H1 (cell line): ENCODE results near the gene CDC14B. TPM values are rescaled to one million over a fixed set of nuclear protein-coding genes. Genes with fewer than 3 reads are reported as not detected.

Experiments used
- BRCA1 ChIP-seq: IDR thresholded peaks from 2 replicates; pipeline ENCODE4 v1.6.1; 2012; ENCODE audit warnings: low read depth, low read length, improper control_type of control experiment
- EZH2 ChIP-seq: fragments of 200-600 bp; sonication (generic); IDR thresholded peaks from 2 replicates; pipeline ENCODE4 v1.7.1; 2012; ENCODE audit warnings: low read depth, mild to moderate bottlenecking, moderate library complexity, low read length, inconsistent platforms; ENCODE audit not compliant: severe bottlenecking
- GTF2F1 ChIP-seq: IDR thresholded peaks from 2 replicates; pipeline ENCODE4 v1.6.1; 2012; ENCODE audit warnings: low read depth, low read length, improper control_type of control experiment, borderline replicate concordance
- SIRT6 ChIP-seq: IDR thresholded peaks from one replicate; pipeline ENCODE4 v1.7.1; 2012; ENCODE audit warnings: low read length, inconsistent platforms
- SUZ12 ChIP-seq: fragments of 200-600 bp; sonication (generic); IDR thresholded peaks from 2 replicates; pipeline ENCODE4 v1.6.1; 2012; ENCODE audit warnings: mild to moderate bottlenecking, inconsistent platforms, low read length, moderate library complexity, mixed read lengths
- TCF12 ChIP-seq: IDR thresholded peaks from 2 replicates; pipeline ENCODE4 v1.6.1; 2011; ENCODE audit warnings: low read depth, mild to moderate bottlenecking, low read length
- polyA plus RNA-seq, 7 experiments: library from polyadenylated mRNA; depleted of rRNA in 3 of 7; stranded (reverse) in 5 of 7; unstranded in 2 of 7; fragments of >200 nt in 5 of 7; fragments of 200-250 nt in 2 of 7; gene quantifications; 1 replicate in 5 of 7; 2 replicates in 1 of 7; 4 replicates in 1 of 7; pipeline versions ENCODE4 v1.2.1 to v1.2.3, GENCODE V29; 2011 to 2013; ENCODE audit warnings: missing spikeins in 2 of 7, mixed read lengths in 2 of 7
- total RNA-seq: library from RNA; stranded (reverse); fragmentation: NEBNext Ultra II Directional; extraction: Animal tissue kit (Norgen Biotek cat#: 25700); gene quantifications from 2 replicates; pipeline ENCODE4 v1.2.1, GENCODE V29; 2021
- TF ChIP-seq, protein P1 (sequence below): IDR thresholded peaks from 2 replicates; pipeline ENCODE4 v1.6.1; 2012; ENCODE audit warnings: low read length, inconsistent platforms
- TF ChIP-seq, protein P2 (sequence below): IDR thresholded peaks from 2 replicates; pipeline ENCODE4 v1.6.1; 2012; ENCODE audit warnings: inconsistent platforms

CDC14B gene
- total and polyA plus RNA-seq, 2 of the 8 experiments (the other 6 are each of a cell fraction or from before 2014, with no cell fraction given): 17.2 to 44.6 TPM

DNA sequence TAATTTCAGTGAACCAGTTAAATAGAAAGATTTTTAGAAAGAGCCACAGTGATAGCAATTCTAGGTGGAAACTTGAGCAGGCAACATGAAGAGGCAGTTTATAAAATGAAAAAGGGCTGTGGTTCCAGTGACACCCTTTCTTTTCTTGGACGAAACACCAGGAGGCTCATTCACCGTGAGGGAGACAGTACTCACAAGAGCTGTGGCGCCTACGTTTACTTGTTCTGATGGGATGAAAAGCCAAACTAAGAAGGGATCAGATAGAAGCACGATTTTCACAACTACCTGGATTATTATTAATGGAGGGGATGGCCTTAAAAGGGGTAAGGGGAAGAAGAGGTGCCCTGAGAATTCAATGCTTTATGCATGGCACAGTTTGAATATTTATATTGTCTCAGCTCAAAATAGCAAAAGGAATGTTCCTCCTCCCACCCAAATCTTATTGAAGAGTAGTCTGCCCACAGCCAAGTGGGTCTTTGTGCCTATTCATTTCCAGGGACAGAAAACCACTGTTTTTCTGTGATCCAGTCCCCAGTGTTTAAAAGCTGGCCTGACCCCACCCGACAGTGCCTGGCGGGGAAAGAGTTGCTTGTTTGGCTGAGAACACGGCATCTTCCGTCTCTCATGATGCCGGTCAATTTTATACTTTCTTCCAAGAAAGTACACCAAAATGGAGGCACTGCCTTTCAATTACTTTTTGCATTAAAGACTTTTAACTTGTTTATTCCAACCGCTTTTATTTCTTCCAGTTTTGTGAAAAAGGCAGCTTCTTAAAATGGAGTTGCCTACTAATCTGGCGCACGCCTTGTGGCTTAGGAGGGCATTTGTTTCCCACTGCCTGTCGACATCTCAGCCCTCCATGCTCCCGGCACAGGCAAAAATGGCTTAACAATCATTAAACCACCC is 117.8 kb downstream of the CDC14B start (continued):
- TF ChIP-seq SUZ12 (no peak), TCF12 (no peak), GTF2F1 (no peak), EZH2 (no peak), BRCA1 (no peak), SIRT6 (no peak)
- TF ChIP-seq, protein P1, sequence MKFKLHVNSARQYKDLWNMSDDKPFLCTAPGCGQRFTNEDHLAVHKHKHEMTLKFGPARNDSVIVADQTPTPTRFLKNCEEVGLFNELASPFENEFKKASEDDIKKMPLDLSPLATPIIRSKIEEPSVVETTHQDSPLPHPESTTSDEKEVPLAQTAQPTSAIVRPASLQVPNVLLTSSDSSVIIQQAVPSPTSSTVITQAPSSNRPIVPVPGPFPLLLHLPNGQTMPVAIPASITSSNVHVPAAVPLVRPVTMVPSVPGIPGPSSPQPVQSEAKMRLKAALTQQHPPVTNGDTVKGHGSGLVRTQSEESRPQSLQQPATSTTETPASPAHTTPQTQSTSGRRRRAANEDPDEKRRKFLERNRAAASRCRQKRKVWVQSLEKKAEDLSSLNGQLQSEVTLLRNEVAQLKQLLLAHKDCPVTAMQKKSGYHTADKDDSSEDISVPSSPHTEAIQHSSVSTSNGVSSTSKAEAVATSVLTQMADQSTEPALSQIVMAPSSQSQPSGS: no peak
- TF ChIP-seq, protein P2, sequence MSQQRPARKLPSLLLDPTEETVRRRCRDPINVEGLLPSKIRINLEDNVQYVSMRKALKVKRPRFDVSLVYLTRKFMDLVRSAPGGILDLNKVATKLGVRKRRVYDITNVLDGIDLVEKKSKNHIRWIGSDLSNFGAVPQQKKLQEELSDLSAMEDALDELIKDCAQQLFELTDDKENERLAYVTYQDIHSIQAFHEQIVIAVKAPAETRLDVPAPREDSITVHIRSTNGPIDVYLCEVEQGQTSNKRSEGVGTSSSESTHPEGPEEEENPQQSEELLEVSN: no peak
